H9 (cell line): Measurements from ENCODE around the gene TP73. TPM values are rescaled to one million over a fixed set of nuclear protein-coding genes. Genes with fewer than 3 reads are reported as not detected.

ENCODE experiments used
- DNase-seq: peaks from one replicate; pipeline ENCODE4 v3.0.0-alpha.2; 2017
- H2AFZ ChIP-seq: one replicate; pipeline ENCODE4 v1.6.1; 2013; ENCODE audit warnings: mild to moderate bottlenecking, low read length, control low read depth, moderate library complexity
- H2AK5ac ChIP-seq: 2 replicates; pipeline ENCODE4 v1.6.1; 2013; ENCODE audit warnings: low read length, control low read depth, mixed read lengths; ENCODE audit not compliant: insufficient read length
- H2BK120ac ChIP-seq: one replicate; pipeline ENCODE4 v1.6.1; 2013; ENCODE audit warnings: low read depth, mild to moderate bottlenecking, low read length, control low read depth, inconsistent platforms; ENCODE audit not compliant: poor library complexity, severe bottlenecking
- H2BK12ac ChIP-seq: 2 replicates; pipeline ENCODE4 v1.6.1; 2013; ENCODE audit warnings: low read length, control low read depth, mixed read lengths, low read depth; ENCODE audit not compliant: insufficient read length
- H2BK15ac ChIP-seq: 2 replicates; pipeline ENCODE4 v1.6.1; 2013; ENCODE audit warnings: low read depth, low read length, control low read depth
- H2BK20ac ChIP-seq: one replicate; pipeline ENCODE4 v1.6.1; 2013; ENCODE audit warnings: low read depth, mild to moderate bottlenecking, low read length, control low read depth, inconsistent platforms; ENCODE audit not compliant: poor library complexity, severe bottlenecking
- H2BK5ac ChIP-seq: 2 replicates; pipeline ENCODE4 v1.6.1; 2013; ENCODE audit warnings: low read length, control low read depth, mixed read lengths; ENCODE audit not compliant: insufficient read length
- H3K14ac ChIP-seq: 2 replicates; pipeline ENCODE4 v1.6.1; 2013; ENCODE audit warnings: low read length, control low read depth; ENCODE audit not compliant: insufficient read depth
- H3K18ac ChIP-seq: 2 replicates; pipeline ENCODE4 v1.6.1; 2013; ENCODE audit warnings: low read depth, mild to moderate bottlenecking, mixed read lengths, low read length, control low read depth; ENCODE audit not compliant: insufficient read length
- H3K23ac ChIP-seq: 2 replicates; pipeline ENCODE4 v1.6.1; 2013; ENCODE audit warnings: low read length, control low read depth, mixed read lengths, low read depth; ENCODE audit not compliant: insufficient read length
- H3K23me2 ChIP-seq: 2 replicates; pipeline ENCODE4 v1.6.1; 2013; ENCODE audit warnings: low read depth, mild to moderate bottlenecking, mixed read lengths, low read length, control low read depth; ENCODE audit not compliant: insufficient read length, poor library complexity, severe bottlenecking
- H3K27ac ChIP-seq: 2 replicates; pipeline ENCODE4 v1.5.1; 2013; ENCODE audit warnings: low read length, control low read depth, mixed read lengths, low read depth; ENCODE audit not compliant: insufficient read length
- H3K27me3 ChIP-seq: 2 replicates; pipeline ENCODE4 v1.6.1; 2013; ENCODE audit warnings: low read length, control low read depth, inconsistent platforms; ENCODE audit not compliant: insufficient read depth
- H3K4ac ChIP-seq: 2 replicates; pipeline ENCODE4 v1.6.1; 2013; ENCODE audit warnings: low read depth, mild to moderate bottlenecking, control low read depth, inconsistent platforms, low read length, moderate library complexity
- H3K4me1 ChIP-seq: 2 replicates; pipeline ENCODE4 v1.6.1; 2013; ENCODE audit warnings: low read length, control low read depth, inconsistent platforms; ENCODE audit not compliant: insufficient read depth
- H3K4me2 ChIP-seq: 2 replicates; pipeline ENCODE4 v1.6.1; 2013; ENCODE audit warnings: low read length, control low read depth, mixed read lengths; ENCODE audit not compliant: insufficient read length, insufficient read depth
- H3K56ac ChIP-seq: 2 replicates; pipeline ENCODE4 v1.6.1; 2013; ENCODE audit warnings: low read depth, mild to moderate bottlenecking, mixed read lengths, low read length, control low read depth; ENCODE audit not compliant: insufficient read length
- H3K79me1 ChIP-seq: 2 replicates; pipeline ENCODE4 v1.6.1; 2013; ENCODE audit warnings: low read depth, mild to moderate bottlenecking, moderate library complexity, low read length, control low read depth, inconsistent platforms; ENCODE audit not compliant: insufficient read depth, poor library complexity, severe bottlenecking
- H3K79me2 ChIP-seq: 2 replicates; pipeline ENCODE4 v1.6.1; 2013; ENCODE audit warnings: low read length, control low read depth, inconsistent platforms; ENCODE audit not compliant: insufficient read depth
- H3K9ac ChIP-seq: 2 replicates; pipeline ENCODE4 v1.6.1; 2013; ENCODE audit warnings: low read length, control low read depth, mixed read lengths; ENCODE audit not compliant: insufficient read length; ENCODE audit errors: extremely low read depth
- H3K9me3 ChIP-seq: one replicate; pipeline ENCODE4 v1.6.1; 2013; ENCODE audit warnings: low read depth, low read length, inconsistent platforms; ENCODE audit not compliant: control insufficient read depth
- H3T11ph ChIP-seq: one replicate; pipeline ENCODE4 v1.6.1; 2013; ENCODE audit warnings: mild to moderate bottlenecking, low read length, control low read depth, inconsistent platforms
- H4K20me1 ChIP-seq: one replicate; pipeline ENCODE4 v1.6.1; 2013; ENCODE audit not compliant: control insufficient read depth, insufficient read length, insufficient read depth
- H4K5ac ChIP-seq: 2 replicates; pipeline ENCODE4 v1.6.1; 2013; ENCODE audit warnings: low read depth, mild to moderate bottlenecking, mixed read lengths, low read length, control low read depth; ENCODE audit not compliant: insufficient read length
- H4K8ac ChIP-seq: replicated peaks from 2 replicates; pipeline ENCODE4 v1.6.1; 2013; ENCODE audit warnings: low read length, control low read depth, mixed read lengths, low read depth; ENCODE audit not compliant: insufficient read length
- H4K91ac ChIP-seq: 2 replicates; pipeline ENCODE4 v1.6.1; 2013; ENCODE audit warnings: low read depth, mild to moderate bottlenecking, moderate library complexity, mixed read lengths, low read length, control low read depth; ENCODE audit not compliant: insufficient read length
- H3K27ac Mint-ChIP-seq, 3 experiments: 2 replicates in 2 of 3; 3 replicates in 1 of 3; pipeline ENCODE4 v1.8.0; 2020 to 2021; ENCODE audit warnings: mixed read lengths in 3 of 3, mild to moderate bottlenecking in 1 of 3, moderate library complexity in 1 of 3
- H3K27me3 Mint-ChIP-seq: 2 replicates; pipeline ENCODE4 v1.8.0; 2021; ENCODE audit warnings: low read depth, mild to moderate bottlenecking, moderate library complexity, mixed read lengths
- H3K36me3 Mint-ChIP-seq, 3 experiments: 2 replicates in 2 of 3; 3 replicates in 1 of 3; pipeline ENCODE4 v1.8.0; 2020 to 2021; ENCODE audit warnings: low read depth in 3 of 3, mixed read lengths in 3 of 3; ENCODE audit not compliant: insufficient read depth in 1 of 3
- H3K4me1 Mint-ChIP-seq, 2 experiments: 2 replicates each; pipeline ENCODE4 v1.8.0; 2020; ENCODE audit warnings: mixed read lengths in 2 of 2
- H3K4me3 Mint-ChIP-seq, 2 experiments: 2 replicates in 1 of 2; 3 replicates in 1 of 2; pipeline ENCODE4 v1.8.0; 2020 to 2021; ENCODE audit warnings: mild to moderate bottlenecking in 2 of 2, mixed read lengths in 2 of 2, moderate library complexity in 1 of 2
- H3K9me3 Mint-ChIP-seq, 2 experiments: 2 replicates in 1 of 2; 3 replicates in 1 of 2; pipeline ENCODE4 v1.8.0; 2020; ENCODE audit warnings: mild to moderate bottlenecking in 2 of 2, mixed read lengths in 2 of 2, moderate library complexity in 1 of 2
- CTCF ChIP-seq: fragments of 200-600 bp; sonication (generic); conservative IDR thresholded peaks from 3 replicates; pipeline ENCODE4 v1.8.0; 2021; ENCODE audit warnings: antibody characterized with exemption, mild to moderate bottlenecking
- WGBS: extraction: QIAGEN DNeasy Blood & Tissue Kit; methylation state at CpG from one replicate; pipeline ENCODE4 v1.1.7; 2013; ENCODE audit warnings: missing lambda C conversion rate, low lambda C conversion rate, mixed read lengths; ENCODE audit not compliant: insufficient read length; ENCODE audit errors: extremely low coverage; 5-methylcytosine and 5-hydroxymethylcytosine counted together
- total RNA-seq: library from RNA; stranded (reverse); gene quantifications from 2 replicates; pipeline ENCODE4 v1.2.1, GENCODE V29; 2021

Gene TP73
- total RNA-seq, 1 experiment from 2014 or later, result 4.7 TPM

GRCh38 chr1:3736708-3737107 is 84.4 kb downstream of the TP73 start:
- no peak overlapping the region for H3K27ac Mint-ChIP-seq
- no peak overlapping the region for H4K8ac ChIP-seq
- no peak overlapping the region for H2BK120ac ChIP-seq
- H3K27me3 Mint-ChIP-seq, result no peaks in the 10 kb centered on the region
- H3K4ac ChIP-seq, result no peak overlapping the region
- no peak overlapping the region for H3K56ac ChIP-seq
- H3K79me1 ChIP-seq, result no peaks in the 10 kb centered on the region
- no peaks in the 10 kb centered on the region for H3K4me1 ChIP-seq
- no peak overlapping the region for H2BK12ac ChIP-seq
- peaks cover 2% of the 10 kb centered on the region for H4K20me1 ChIP-seq
- H3K9me3 ChIP-seq, result no peaks in the 10 kb centered on the region
- no peak overlapping the region for H2BK20ac ChIP-seq
- no peaks in the 10 kb centered on the region for H3K79me2 ChIP-seq
- H3K9ac ChIP-seq, result no peak overlapping the region
- no peak overlapping the region for H3K4me2 ChIP-seq
- H2AFZ ChIP-seq, result no peak overlapping the region
- no peak overlapping the region for H3K18ac ChIP-seq
- H3K9me3 Mint-ChIP-seq, result no peaks in the 10 kb centered on the region
- no peak overlapping the region for H2BK15ac ChIP-seq
- H3K14ac ChIP-seq, result no peak overlapping the region
- H3K4me1 Mint-ChIP-seq, result peaks cover 0 to 13% of the 10 kb centered on the region in 2 experiments; a peak in 2 of 4 replicates
- H3K4me3 Mint-ChIP-seq, result no peak overlapping the region
- peaks cover 13 to 26% (median 17%) of the 10 kb centered on the region in 3 experiments; a peak in 6 of 7 replicates for H3K36me3 Mint-ChIP-seq
- DNase-seq, result no peak
- no peaks in the 10 kb centered on the region for H3K27me3 ChIP-seq
- H3T11ph ChIP-seq, result no peak overlapping the region
- no peak overlapping the region for H3K23ac ChIP-seq
- no peak overlapping the region for H3K27ac ChIP-seq
- no CpG with 5 or more reads among the region's 14 CpGs for WGBS
- no peak for TF ChIP-seq CTCF
- no peak overlapping the region for H4K5ac ChIP-seq
- H3K23me2 ChIP-seq, result no peaks in the 10 kb centered on the region
- H4K91ac ChIP-seq, result no peak overlapping the region
- no peak overlapping the region for H2BK5ac ChIP-seq
- H2AK5ac ChIP-seq, result no peak overlapping the region
